GM18519 (cell line): ENCODE results near the gene CENPW.

Experiments used
- ATAC-seq: cut with Tn5 transposase; IDR thresholded peaks from one replicate; pipeline ENCODE4 v1.9.1; 2021; ENCODE audit warnings: mild to moderate bottlenecking, moderate library complexity; ENCODE audit not compliant: unreplicated experiment, low FRiP score

CENPW gene

DNA sequence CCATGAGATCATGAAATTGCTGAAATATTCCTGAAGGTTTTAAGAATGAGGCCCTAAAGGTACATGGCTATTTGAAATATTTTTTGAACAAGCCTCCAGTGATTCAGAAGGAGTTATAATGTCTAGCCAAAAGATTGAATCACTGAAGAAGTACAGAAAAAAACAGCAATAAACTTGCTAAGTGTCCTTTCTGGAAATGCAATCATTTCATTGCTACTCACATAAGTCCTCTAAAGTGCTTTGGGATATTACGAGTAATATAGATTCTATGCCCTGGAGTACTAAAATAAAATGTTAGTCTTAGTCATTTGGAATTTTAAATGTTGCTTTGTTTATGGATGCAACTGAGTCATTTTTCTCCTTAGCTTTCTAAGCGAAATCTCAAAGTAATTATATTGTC lies 32.7 kb downstream of the CENPW start:
- ATAC-seq: no peak

DNA sequence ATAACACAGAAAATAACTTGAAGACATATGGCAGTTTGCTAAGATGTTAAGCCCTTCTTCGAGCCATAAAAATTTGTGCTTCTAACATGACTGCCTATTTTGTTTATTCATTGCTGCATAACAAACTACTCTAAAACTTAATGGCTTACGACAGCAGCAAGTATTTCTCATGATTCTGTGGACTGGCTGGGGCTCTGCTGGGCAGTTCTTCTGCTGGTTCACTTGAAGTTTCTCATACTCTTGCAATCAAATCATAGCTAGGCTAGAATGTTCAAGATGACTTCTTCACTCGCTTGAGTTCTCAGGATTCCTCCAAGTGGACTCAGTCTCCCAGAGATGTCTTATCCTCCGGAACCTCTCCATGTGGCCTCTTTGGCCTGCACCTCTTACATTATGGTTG lies 33.4 kb downstream of the CENPW start:
- no peak for ATAC-seq

DNA sequence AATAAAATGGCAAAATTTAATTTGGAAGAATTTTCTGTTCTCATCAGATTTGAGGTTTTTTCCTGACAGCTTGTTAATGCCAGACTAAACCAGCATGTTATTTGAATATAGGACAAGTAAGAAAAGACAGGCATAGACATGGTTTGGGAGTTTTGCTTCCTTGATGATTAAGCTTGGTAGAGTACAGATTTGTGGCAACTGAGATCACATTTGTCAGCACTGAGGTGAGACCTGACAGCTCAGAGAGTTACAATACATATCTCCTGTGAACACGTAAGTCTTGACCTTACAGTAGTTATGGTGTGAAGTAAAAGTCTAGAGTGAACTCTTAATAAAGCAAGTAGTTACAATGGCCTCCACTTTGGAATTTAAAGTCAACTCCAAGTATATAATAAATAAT lies 34.5 kb downstream of the CENPW start:
- ATAC-seq: no peak

DNA sequence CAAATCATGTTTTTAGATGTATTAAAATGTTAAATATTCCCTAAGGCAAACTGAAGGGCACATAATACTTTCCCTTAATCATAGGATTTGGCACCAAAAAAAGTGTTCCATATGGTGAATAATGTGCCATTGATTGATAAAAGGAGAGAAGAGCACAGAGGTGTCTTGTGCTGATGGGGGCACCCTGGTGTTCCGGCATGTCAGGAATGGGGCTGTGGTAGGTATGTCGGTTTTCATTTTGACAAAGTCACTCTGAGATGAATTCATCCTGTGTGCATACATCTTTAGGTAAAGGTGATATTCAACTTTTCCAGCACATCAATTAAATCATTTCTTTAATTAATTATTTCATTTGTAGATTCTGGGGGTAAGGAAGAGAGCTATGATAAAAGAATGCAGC lies 36.8 kb downstream of the CENPW start:
- ATAC-seq: no peak

DNA sequence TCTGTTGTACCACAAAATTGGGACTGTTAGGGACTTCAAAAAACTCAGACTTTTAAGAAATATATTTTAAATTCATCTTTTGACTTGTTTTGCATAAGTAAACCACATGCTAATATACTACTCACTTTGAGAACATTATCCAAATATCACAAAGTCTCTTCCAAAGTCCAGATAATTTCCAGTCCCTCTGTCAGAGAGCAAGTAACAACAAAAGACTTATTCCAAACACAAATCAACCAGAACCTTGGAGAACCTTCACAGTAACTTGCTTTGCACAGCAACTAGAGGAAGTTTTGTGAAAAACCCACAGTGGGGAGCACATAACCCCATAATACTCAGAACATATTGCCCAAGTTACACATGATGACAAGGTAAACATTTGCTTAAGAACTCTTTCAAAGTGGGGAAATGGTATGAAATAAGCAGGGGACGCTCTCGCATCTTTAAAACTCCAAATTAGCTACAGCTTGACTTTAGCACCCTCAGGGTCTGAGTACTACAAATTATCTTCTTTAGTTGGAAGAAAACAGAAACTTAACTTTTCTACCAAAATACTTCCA lies 37.8 kb downstream of the CENPW start:
- ATAC-seq: no peak

DNA sequence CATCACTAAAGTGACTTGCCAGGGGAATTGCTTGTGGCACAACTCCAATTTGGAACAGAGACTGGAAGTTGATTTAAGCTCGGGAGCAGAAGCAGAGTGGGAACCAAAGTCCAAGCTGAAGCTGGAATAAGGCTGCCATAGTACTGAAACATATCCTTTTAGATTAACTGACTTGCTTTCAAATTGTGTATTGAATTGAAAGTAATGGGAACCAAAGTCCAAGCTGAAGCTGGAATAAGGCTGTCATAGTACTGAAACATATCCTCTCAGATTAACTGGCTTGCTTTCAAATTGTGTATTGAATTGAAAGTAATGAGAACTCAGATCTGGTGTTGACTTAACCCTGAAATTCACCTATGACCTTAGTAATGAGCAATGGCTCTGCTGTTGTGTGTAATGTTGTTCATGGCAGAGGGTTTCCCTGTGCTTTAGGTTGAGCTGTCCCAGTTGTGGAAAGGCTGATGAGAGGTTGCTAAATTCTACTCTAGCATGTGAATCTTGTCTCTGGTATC lies 40.2 kb downstream of the CENPW start:
- ATAC-seq: no peak

DNA sequence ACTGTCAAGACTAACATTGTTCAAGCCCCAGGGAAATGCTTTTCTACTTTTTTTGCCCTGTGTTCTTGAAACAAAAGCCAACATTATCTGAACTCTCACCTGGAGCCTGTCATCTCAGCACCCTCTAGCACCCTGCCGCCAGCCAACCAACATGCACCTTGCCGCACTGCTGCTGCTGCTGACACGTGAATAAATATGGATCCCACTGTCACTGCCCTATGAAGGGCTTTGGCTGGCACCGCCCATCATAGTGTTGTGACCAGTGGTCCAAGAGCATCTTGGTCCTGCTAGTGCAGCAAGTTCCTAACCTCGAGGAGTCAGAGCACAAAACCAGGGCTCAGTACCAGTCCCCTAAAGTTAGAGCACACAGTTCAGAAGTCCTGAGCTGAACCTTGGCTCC lies 41.6 kb downstream of the CENPW start:
- ATAC-seq: no peak

DNA sequence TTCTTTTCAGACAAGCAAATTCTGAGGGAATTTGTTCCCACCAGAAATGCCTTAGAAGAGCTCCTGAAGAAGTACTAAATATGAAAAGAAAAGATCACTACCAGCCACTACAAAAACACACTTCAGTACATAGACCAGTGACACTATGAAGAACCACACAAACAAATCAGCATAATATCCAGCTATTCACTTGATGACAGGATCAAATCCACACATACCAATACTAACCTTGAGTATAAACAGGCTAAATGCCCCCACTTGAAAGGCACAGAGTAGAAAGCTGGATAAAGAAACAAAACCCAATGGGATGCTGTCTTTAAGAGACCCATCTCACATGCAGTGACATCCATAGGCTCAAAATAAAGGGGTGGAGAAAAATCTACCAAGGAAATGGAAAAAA lies 43.3 kb downstream of the CENPW start:
- no peak for ATAC-seq

DNA sequence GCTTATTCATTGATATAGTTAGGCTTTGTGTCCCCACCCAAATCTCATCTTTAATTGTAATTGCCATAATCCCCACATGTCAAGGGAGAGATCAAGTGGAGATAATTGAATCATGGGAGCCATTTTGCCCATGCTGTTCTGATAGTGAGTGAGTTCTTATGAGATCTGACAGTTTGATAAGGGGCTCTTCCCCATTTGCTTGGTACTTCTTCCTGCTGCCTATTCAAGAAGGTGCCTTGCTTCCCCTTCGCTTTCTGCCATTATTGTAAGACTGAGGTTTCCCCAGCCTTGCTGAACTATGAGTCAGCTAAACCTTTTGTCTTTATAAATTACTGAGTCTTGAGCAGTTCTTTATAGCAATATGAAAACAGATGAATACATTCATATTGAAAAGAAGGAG lies 45.6 kb downstream of the CENPW start:
- ATAC-seq: no peak

DNA sequence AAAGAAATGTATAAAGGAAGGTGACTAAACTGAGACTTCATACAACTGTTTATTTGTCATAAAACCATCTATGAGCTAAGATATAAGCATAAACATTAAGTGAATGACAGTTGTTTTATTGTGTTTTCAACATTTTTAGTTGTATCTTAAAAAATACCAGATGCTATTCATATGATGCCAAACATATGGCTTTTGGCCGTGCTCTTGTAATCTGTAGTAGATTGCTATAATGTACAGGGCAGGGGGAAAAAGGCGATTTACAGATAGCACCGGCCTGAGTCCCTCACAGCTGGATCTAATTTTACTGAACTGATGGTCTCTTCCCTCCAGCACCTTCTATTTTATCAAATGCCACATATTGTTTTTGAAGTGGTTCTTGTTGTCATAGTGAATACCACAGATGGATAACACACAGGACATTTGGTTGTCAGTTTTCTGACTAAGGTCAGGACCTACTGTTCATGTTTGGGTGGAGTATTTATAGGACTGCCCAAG lies 48.2 kb downstream of the CENPW start:
- no peak for ATAC-seq

DNA sequence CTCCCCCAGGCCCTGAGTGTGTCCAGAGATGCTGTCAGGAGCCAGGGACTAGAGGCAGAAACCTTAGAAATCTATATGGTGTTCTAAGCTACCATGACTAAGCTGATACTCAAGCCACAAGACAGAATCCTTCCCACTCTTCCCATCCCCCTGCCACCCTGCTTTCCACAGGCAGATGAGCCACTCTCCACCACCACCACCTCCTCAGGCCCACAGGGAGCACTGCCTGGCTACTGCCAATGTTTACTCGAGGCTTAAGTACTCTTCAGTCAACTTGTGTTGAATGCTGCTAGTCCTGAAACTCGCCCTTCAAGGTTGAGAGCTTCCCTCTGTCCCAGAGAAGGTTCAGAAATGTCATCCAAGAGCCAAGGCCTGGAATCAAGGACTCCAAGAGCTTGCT lies 56.2 kb downstream of the CENPW start:
- ATAC-seq: no peak
